SK-N-SH treated with all-trans-retinoic acid at 6 μM for 48 hours (cell line): ENCODE results near the gene AMDHD2.
"Not testable (repeated sequence)": the region's sequence is repeated elsewhere in the genome, so short reads cannot be mapped to it uniquely, and the experiment has no call there.

ENCODE experiments used
- ARNTL ChIP-seq: fragments of 450-650 bp; formaldehyde crosslinking; IDR thresholded peaks from 2 replicates; pipeline ENCODE4 v1.5.0; 2020; ENCODE audit warnings: low read depth, mild to moderate bottlenecking, moderate library complexity, borderline replicate concordance
- RARB ChIP-seq: fragments of 250-450 bp; sonication (Bioruptor Pico); IDR thresholded peaks from 2 replicates; pipeline ENCODE4 v1.8.0; 2021; ENCODE audit warnings: mild to moderate bottlenecking, moderate library complexity

GRCh38 chr16:2539192-2539844 lies 19.1 kb downstream of the AMDHD2 start:
- not testable (repeated sequence) for TF ChIP-seq RARB, ARNTL (CRISPR knock-in tag)
